GM23338 (cell line): Measurements from ENCODE around the gene AKAP13. TPM values are rescaled to one million over a fixed set of nuclear protein-coding genes. Genes with fewer than 3 reads are reported as not detected.

Experiments
- ATAC-seq: fragments of 200-7000 bp; cut with Tn5 transposase; 3 replicates; pipeline ENCODE4 v1.9.1; 2020
- DNase-seq: peaks from one replicate; pipeline ENCODE4 v3.0.0-alpha.2; 2015; ENCODE audit warnings: low spot score
- H2AFZ ChIP-seq: fragments of 200-600 bp; sonication (generic); 2 replicates; pipeline ENCODE4 v1.8.0; 2016; ENCODE audit warnings: antibody characterized with exemption, mild to moderate bottlenecking, moderate library complexity
- H3F3A ChIP-seq: fragments of 200-600 bp; sonication (generic); replicated peaks from 2 replicates; pipeline ENCODE4 v1.8.0; 2017; ENCODE audit warnings: antibody characterized with exemption, mixed run types, low read depth
- H3K27ac ChIP-seq: fragments of 200-600 bp; sonication (generic); 2 replicates; pipeline ENCODE4 v1.6.1; 2016; ENCODE audit warnings: low read depth
- H3K27me3 ChIP-seq: fragments of 200-600 bp; sonication (generic); 2 replicates; pipeline ENCODE4 v1.8.0; 2016; ENCODE audit warnings: mild to moderate bottlenecking, mixed run types, moderate library complexity; ENCODE audit not compliant: insufficient read depth
- H3K36me3 ChIP-seq: fragments of 200-600 bp; sonication (generic); 2 replicates; pipeline ENCODE4 v1.8.0; 2016; ENCODE audit warnings: mild to moderate bottlenecking; ENCODE audit not compliant: insufficient read depth
- H3K4me1 ChIP-seq: fragments of 200-600 bp; sonication (generic); 2 replicates; pipeline ENCODE4 v1.8.0; 2016; ENCODE audit warnings: mild to moderate bottlenecking, moderate library complexity; ENCODE audit not compliant: insufficient read depth
- H3K4me2 ChIP-seq: fragments of 200-600 bp; sonication (generic); 2 replicates; pipeline ENCODE4 v1.7.1; 2017; ENCODE audit warnings: mixed run types
- H3K4me3 ChIP-seq: fragments of 200-600 bp; sonication (generic); 2 replicates; pipeline ENCODE4 v1.6.1; 2016; ENCODE audit warnings: mixed run types
- H3K79me2 ChIP-seq: fragments of 200-600 bp; sonication (generic); replicated peaks from 2 replicates; pipeline ENCODE4 v1.8.0; 2017; ENCODE audit warnings: mild to moderate bottlenecking; ENCODE audit not compliant: insufficient read depth
- H3K9me2 ChIP-seq: fragments of 200-600 bp; sonication (generic); 2 replicates; pipeline ENCODE4 v1.8.0; 2017; ENCODE audit not compliant: insufficient read depth
- H4K20me1 ChIP-seq: fragments of 200-600 bp; sonication (generic); replicated peaks from 2 replicates; pipeline ENCODE4 v1.8.0; 2017; ENCODE audit warnings: mild to moderate bottlenecking; ENCODE audit not compliant: insufficient read depth
- H3K27ac Mint-ChIP-seq: 2 replicates; pipeline ENCODE4 v1.8.0; 2020; ENCODE audit warnings: inconsistent platforms, mild to moderate bottlenecking, moderate library complexity, mixed read lengths
- H3K27me3 Mint-ChIP-seq: 3 replicates; pipeline ENCODE4 v1.8.0; 2022; ENCODE audit warnings: low read depth, mild to moderate bottlenecking, moderate library complexity, mixed read lengths, inconsistent platforms; ENCODE audit not compliant: insufficient read depth, poor library complexity
- H3K36me3 Mint-ChIP-seq: 3 replicates; pipeline ENCODE4 v1.8.0; 2021; ENCODE audit warnings: low read depth, mild to moderate bottlenecking, inconsistent platforms, moderate library complexity, mixed read lengths
- H3K4me1 Mint-ChIP-seq: 3 replicates; pipeline ENCODE4 v1.8.0; 2020; ENCODE audit warnings: mild to moderate bottlenecking, inconsistent platforms, mixed read lengths
- H3K4me3 Mint-ChIP-seq: 3 replicates; pipeline ENCODE4 v1.8.0; 2021; ENCODE audit warnings: moderate library complexity, mild to moderate bottlenecking, inconsistent platforms, mixed read lengths
- H3K9me3 Mint-ChIP-seq: 3 replicates; pipeline ENCODE4 v1.8.0; 2020; ENCODE audit warnings: moderate library complexity, mild to moderate bottlenecking, inconsistent platforms, mixed read lengths
- CREB1 ChIP-seq: fragments of 250-450 bp; sonication (Bioruptor Pico); IDR thresholded peaks from 2 replicates; pipeline ENCODE4 v1.5.0; 2020; ENCODE audit warnings: low read depth, mild to moderate bottlenecking, moderate library complexity
- CTCF ChIP-seq, 2 experiments: fragments of 200-600 bp in 1 of 2; sonication (generic) in 1 of 2; conservative IDR thresholded peaks; 2 replicates each; pipeline versions ENCODE4 v1.5.1 to v1.6.1; 2016 to 2017; ENCODE audit warnings: antibody characterized with exemption in 2 of 2, low read depth in 2 of 2, mild to moderate bottlenecking in 2 of 2, moderate library complexity in 1 of 2
- EZH2 ChIP-seq: fragments of 200-600 bp; sonication (generic); IDR thresholded peaks from one replicate; pipeline ENCODE4 v1.8.0; 2017; ENCODE audit warnings: antibody characterized with exemption, mild to moderate bottlenecking, low read depth; ENCODE audit not compliant: unreplicated experiment
- STAT1 ChIP-seq: IDR thresholded peaks from one replicate; pipeline ENCODE4 v1.6.1; 2016; ENCODE audit warnings: antibody characterized with exemption; ENCODE audit not compliant: unreplicated experiment
- ZNF331 ChIP-seq: fragments of 250-450 bp; sonication (Bioruptor Pico); IDR thresholded peaks from 2 replicates; pipeline ENCODE4 v1.5.0; 2020; ENCODE audit warnings: low read depth, mild to moderate bottlenecking, moderate library complexity
- ZNF462 ChIP-seq: fragments of 250-450 bp; sonication (Bioruptor Pico); IDR thresholded peaks from 2 replicates; pipeline ENCODE4 v1.5.0; 2020; ENCODE audit warnings: mild to moderate bottlenecking, moderate library complexity
- polyA plus RNA-seq: library from polyadenylated mRNA; unstranded; fragments of >200 nt; fragmentation: Nextera tagmentation; extraction: Ambion mirVana; gene quantifications from 2 replicates; pipeline ENCODE4 v1.2.1, GENCODE V29; 2016
- total RNA-seq: library from RNA; depleted of rRNA; stranded (reverse); fragments of >200 nt; shearing (Covaris generic); gene quantifications from 2 replicates; pipeline ENCODE4 v1.2.3, GENCODE V29; 2014
- TF ChIP-seq, protein P1 (sequence below): IDR thresholded peaks from 2 replicates; pipeline ENCODE4 v1.6.1; 2016; ENCODE audit warnings: antibody characterized with exemption

The AKAP13 gene
- total and polyA plus RNA-seq, 2 experiments from 2014 or later: 46.2 to 60.7 TPM

- Histone ChIP-seq H3F3A (no peaks in the 10 kb centered on the region), H3K4me2 (no peak overlapping the region), H3K27me3 (no peaks in the 10 kb centered on the region), H3K9me2 (no peaks in the 10 kb centered on the region), H3K4me3 (no peak overlapping the region), H3K79me2 (no peaks in the 10 kb centered on the region), H3K36me3 (peaks cover 3% of the 10 kb centered on the region; the same call in 1 of the 2 replicates), H2AFZ (no peak overlapping the region), H3K4me1 (0 out of 2 replicates have a peak, but pooled peaks cover 3% of the 10 kb centered on the region), H3K27ac (no peak overlapping the region), H4K20me1 (no peaks in the 10 kb centered on the region)
- Mint-ChIP-seq H3K9me3 (no peaks in the 10 kb centered on the region; the same call in 2 of the 3 replicates), H3K36me3 (peaks cover 59% of the 10 kb centered on the region), H3K27ac (0 out of 2 replicates have a peak overlapping the region, but pooled peaks have one; percentile 56), H3K4me1 (peaks cover 15% of the 10 kb centered on the region; the same call in 2 of the 3 replicates), H3K4me3 (no peak overlapping the region), H3K27me3 (peaks cover 18% of the 10 kb centered on the region)
- ATAC-seq: peak; percentile 76
- TF ChIP-seq EZH2 (no peak), ZNF462 (CRISPR knock-in tag) (no peak), STAT1 (no peak), CTCF (conservative IDR thresholded peaks at IDR 0.05; ENCODE audit: low read depth in 2 of 2) (no peak; a peak in 1 of 4 replicates), ZNF331 (CRISPR knock-in tag) (no peak), CREB1 (CRISPR knock-in tag) (no peak)
- TF ChIP-seq, protein P1, sequence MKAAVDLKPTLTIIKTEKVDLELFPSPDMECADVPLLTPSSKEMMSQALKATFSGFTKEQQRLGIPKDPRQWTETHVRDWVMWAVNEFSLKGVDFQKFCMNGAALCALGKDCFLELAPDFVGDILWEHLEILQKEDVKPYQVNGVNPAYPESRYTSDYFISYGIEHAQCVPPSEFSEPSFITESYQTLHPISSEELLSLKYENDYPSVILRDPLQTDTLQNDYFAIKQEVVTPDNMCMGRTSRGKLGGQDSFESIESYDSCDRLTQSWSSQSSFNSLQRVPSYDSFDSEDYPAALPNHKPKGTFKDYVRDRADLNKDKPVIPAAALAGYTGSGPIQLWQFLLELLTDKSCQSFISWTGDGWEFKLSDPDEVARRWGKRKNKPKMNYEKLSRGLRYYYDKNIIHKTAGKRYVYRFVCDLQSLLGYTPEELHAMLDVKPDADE: no peak
- peak; percentile 49 for DNase-seq
These were observed 360.6 kb downstream of the AKAP13 start for GRCh38 chr15:85741021-85741421.
